ENCODE results near the gene CNGA4. TPM values are rescaled to one million over a fixed set of nuclear protein-coding genes. Genes with fewer than 3 reads are reported as not detected.

Gene CNGA4, protein sequence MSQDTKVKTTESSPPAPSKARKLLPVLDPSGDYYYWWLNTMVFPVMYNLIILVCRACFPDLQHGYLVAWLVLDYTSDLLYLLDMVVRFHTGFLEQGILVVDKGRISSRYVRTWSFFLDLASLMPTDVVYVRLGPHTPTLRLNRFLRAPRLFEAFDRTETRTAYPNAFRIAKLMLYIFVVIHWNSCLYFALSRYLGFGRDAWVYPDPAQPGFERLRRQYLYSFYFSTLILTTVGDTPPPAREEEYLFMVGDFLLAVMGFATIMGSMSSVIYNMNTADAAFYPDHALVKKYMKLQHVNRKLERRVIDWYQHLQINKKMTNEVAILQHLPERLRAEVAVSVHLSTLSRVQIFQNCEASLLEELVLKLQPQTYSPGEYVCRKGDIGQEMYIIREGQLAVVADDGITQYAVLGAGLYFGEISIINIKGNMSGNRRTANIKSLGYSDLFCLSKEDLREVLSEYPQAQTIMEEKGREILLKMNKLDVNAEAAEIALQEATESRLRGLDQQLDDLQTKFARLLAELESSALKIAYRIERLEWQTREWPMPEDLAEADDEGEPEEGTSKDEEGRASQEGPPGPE
- 0.04 and 0.07 TPM in 2 replicates for polyA plus RNA-seq (2011; rRNA removed)
- 0.14 TPM in 1 of 2 replicates, not detected in the other for polyA minus RNA-seq (2011; rRNA and poly(A)+ RNA removed)

DNA sequence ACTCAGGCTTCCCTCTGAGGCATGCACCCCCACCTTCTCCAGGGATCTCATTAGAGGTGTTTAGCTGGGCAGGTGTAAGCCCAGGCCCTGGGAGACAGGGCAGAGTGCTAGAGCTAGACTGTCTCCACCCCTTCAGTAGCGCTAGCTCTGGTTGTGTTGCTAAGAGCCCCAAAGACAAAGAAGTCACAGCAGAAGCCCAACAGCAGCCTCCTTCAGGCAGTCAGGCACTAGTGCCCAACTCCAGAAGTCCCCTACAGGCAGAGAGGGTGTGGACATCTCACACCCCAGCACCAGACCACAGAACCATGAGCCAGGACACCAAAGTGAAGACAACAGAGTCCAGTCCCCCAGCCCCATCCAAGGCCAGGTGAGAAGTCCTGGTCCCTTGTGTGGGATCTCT lies at the start of gene CNGA4:
TSS of gene CNGA4 (plus strand) at position 188 of the 400 bp plus-strand sequence. CDS start at position 306, 118 bp downstream.
- CTCF ChIA-PET, result interaction anchor here (7.2 kb wide), 1 partner anchor 12 kb away, joined by 61 read pairs; no protein-coding TSS in a partner anchor
- POLR2A ChIA-PET, result no interaction called here
- peaks cover 11% of the 10 kb centered on the region for H3K27me3 ChIP-seq (ENCODE audit: control insufficient read depth, insufficient read depth, low read length)
- no peak for DNase-seq (ENCODE audit: low read depth, low spot score)
- no peak within 1 kb of the TSS for H3K27ac ChIP-seq (ENCODE audit: low read depth, low read length)
- TF ChIP-seq, protein P1, sequence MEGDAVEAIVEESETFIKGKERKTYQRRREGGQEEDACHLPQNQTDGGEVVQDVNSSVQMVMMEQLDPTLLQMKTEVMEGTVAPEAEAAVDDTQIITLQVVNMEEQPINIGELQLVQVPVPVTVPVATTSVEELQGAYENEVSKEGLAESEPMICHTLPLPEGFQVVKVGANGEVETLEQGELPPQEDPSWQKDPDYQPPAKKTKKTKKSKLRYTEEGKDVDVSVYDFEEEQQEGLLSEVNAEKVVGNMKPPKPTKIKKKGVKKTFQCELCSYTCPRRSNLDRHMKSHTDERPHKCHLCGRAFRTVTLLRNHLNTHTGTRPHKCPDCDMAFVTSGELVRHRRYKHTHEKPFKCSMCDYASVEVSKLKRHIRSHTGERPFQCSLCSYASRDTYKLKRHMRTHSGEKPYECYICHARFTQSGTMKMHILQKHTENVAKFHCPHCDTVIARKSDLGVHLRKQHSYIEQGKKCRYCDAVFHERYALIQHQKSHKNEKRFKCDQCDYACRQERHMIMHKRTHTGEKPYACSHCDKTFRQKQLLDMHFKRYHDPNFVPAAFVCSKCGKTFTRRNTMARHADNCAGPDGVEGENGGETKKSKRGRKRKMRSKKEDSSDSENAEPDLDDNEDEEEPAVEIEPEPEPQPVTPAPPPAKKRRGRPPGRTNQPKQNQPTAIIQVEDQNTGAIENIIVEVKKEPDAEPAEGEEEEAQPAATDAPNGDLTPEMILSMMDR (IDR thresholded peaks at IDR 0.05; ENCODE audit: low read depth, low read length), result no peak
- no peak within 1 kb of the TSS for H3K4me3 ChIP-seq (ENCODE audit: low read depth, low read length)
- H3K9me3 ChIP-seq (ENCODE audit: control insufficient read depth, insufficient read depth, low read length), result no peaks in the 10 kb centered on the region; the same call in 1 of the 2 replicates

DNA sequence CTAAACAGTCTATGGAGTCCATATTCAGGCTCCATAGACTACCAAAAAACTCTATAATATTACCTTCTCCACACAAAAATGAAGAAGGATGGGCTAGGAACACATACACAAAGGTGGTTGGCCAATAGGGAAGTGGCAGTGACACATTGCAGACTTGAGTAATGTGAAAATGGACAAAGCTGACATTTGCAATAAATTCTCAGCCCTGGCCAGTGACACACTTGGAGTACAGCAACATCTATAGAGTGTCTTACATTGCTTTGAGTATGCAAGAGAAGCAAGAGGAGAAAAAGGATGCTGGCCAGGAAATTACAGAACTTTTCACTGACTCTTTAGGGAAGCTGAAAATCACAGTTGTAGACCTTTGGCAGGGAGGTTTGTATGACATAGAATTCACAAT lies 47.1 kb upstream of the CNGA4 start:
- TF ChIP-seq, protein P1 (IDR thresholded peaks at IDR 0.05; ENCODE audit: low read depth, low read length), result no peak
- ChIA-PET POLR2A (no interaction called here), CTCF (no interaction called here)
- H3K4me3 ChIP-seq (ENCODE audit: low read depth, low read length), result no peak overlapping the region
- no peak overlapping the region for H3K27ac ChIP-seq (ENCODE audit: low read depth, low read length)
- no peak for DNase-seq (ENCODE audit: low read depth, low spot score)
- no peaks in the 10 kb centered on the region for H3K9me3 ChIP-seq (ENCODE audit: control insufficient read depth, insufficient read depth, low read length)
- H3K27me3 ChIP-seq (ENCODE audit: control insufficient read depth, insufficient read depth, low read length), result peaks cover 2% of the 10 kb centered on the region

DNA sequence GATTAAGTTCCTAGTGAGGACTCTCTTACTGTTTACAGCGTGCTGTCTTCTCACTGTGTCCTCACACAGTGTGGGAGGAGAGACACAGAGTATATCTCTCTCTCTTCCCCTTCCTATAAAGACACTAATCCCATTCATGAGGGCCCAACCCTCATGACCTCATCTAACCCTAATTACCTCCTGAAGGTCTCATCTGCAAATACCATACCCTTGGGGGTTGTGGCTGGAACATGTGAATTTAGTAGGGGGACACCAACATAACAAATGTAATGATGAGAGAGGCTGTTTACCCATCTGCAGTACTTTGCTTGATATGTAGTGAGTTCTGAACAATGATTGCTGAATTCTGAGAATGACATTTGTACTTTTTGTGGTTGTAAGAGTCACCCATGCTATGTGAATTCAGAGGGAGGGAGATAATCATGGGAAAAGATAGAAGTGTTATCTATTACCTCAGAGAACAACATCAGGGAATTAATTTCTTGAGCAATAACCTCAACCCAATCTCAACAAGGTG lies 44.8 kb upstream of the CNGA4 start:
- H3K27me3 ChIP-seq (ENCODE audit: control insufficient read depth, insufficient read depth, low read length), result peaks cover 2% of the 10 kb centered on the region
- TF ChIP-seq, protein P1 (IDR thresholded peaks at IDR 0.05; ENCODE audit: low read depth, low read length), result no peak
- no peaks in the 10 kb centered on the region for H3K9me3 ChIP-seq (ENCODE audit: control insufficient read depth, insufficient read depth, low read length)
- POLR2A ChIA-PET, result no interaction called here
- no peak for DNase-seq (ENCODE audit: low read depth, low spot score)
- no peak overlapping the region for H3K4me3 ChIP-seq (ENCODE audit: low read depth, low read length)
- H3K27ac ChIP-seq (ENCODE audit: low read depth, low read length), result no peak overlapping the region
- CTCF ChIA-PET, result no interaction called here

DNA sequence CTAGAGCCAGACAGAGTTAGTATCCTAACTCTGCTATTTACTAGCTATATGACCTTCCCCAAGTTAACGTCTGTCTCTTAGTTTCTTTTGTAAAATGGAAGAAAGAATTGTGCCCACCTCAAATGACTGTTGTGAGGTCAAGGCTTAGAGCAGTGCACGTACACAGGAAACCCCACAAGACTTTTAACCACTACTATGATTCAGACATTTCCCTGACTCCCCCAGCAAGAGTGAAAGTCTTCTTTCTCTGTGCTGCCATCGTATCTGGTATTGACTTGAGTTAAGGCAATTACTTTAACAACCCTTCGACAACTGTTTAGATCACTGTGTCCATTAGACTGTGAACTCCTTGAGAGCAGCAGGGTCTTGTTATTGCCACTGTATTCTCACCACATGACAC lies 42.5 kb upstream of the CNGA4 start:
- ChIA-PET CTCF (interaction anchor here (1.4 kb wide), 1 partner anchor 166 kb away, joined by 4 read pairs; no protein-coding TSS in a partner anchor), POLR2A (no interaction called here)
- Histone ChIP-seq H3K27ac (ENCODE audit: low read depth, low read length) (no peak overlapping the region), H3K27me3 (ENCODE audit: control insufficient read depth, insufficient read depth, low read length) (peaks cover 2% of the 10 kb centered on the region), H3K4me3 (ENCODE audit: low read depth, low read length) (no peak overlapping the region), H3K9me3 (ENCODE audit: control insufficient read depth, insufficient read depth, low read length) (no peaks in the 10 kb centered on the region)
- DNase-seq (ENCODE audit: low read depth, low spot score), result no peak
- TF ChIP-seq, protein P1 (IDR thresholded peaks at IDR 0.05; ENCODE audit: low read depth, low read length), result no peak
